Subcutaneous abdominal adipose tissue (tissue), 5 donors: ENCODE data around the gene RLN2.

Experiments used
- H3K27ac ChIP-seq: one replicate; pipeline ENCODE4 v1.7.0; 2013; ENCODE audit warnings: low read depth, mild to moderate bottlenecking, inconsistent platforms, low read length, moderate library complexity
- H3K27me3 ChIP-seq, 5 donors: one replicate each; pipeline ENCODE4 v1.7.0; 2013; ENCODE audit warnings: low read length in 5 of 5, inconsistent platforms in 1 of 5; ENCODE audit not compliant: control insufficient read depth in 5 of 5, insufficient read depth in 4 of 5
- H3K36me3 ChIP-seq, 5 donors: one replicate each; pipeline ENCODE4 v1.7.0; 2013; ENCODE audit warnings: low read length in 5 of 5; ENCODE audit not compliant: control insufficient read depth in 5 of 5, insufficient read depth in 5 of 5
- H3K4me1 ChIP-seq, 5 donors: one replicate each; pipeline ENCODE4 v1.7.0; 2013; ENCODE audit warnings: low read length in 5 of 5, mild to moderate bottlenecking in 3 of 5, moderate library complexity in 1 of 5; ENCODE audit not compliant: control insufficient read depth in 5 of 5, insufficient read depth in 5 of 5
- H3K4me3 ChIP-seq, 5 donors: one replicate each; pipeline ENCODE4 v1.7.0; 2013; ENCODE audit warnings: low read length in 5 of 5, low read depth in 1 of 5
- H3K9ac ChIP-seq, 5 donors: one replicate each; pipeline ENCODE4 v1.7.0; 2013; ENCODE audit warnings: low read length in 5 of 5, mild to moderate bottlenecking in 4 of 5, moderate library complexity in 3 of 5
- H3K9me3 ChIP-seq, 5 donors: one replicate each; pipeline ENCODE4 v1.7.0; 2013; ENCODE audit warnings: low read length in 5 of 5; ENCODE audit not compliant: control insufficient read depth in 5 of 5
- donor health status: healthy.
- donor health status: healthy.
- donor health status: healthy.
- donor health status: healthy.
- donor health status: healthy.

The RLN2 gene

DNA sequence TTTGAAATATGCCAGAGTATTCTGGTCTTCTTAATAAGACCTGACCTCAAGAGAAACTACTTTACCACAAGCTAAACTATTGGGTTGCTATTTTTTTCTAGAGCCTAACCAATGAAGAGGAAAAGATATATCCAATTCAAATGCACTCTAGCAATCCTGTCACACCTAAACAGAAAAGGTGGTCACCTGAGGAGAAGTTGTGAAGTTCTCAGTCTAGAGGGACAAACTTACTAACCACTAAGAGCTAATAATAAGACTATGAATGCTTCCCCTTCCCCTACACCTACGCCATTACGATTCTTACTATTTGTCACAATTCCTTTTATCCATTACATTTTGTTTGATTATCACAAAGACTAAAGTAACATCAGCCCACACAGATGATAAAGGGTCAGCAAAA is 29.7 kb downstream of the RLN2 start:
- Histone ChIP-seq H3K4me3 (no peak overlapping the region), H3K9me3 (no peaks in the 10 kb centered on the region), H3K4me1 (peaks cover 0 to under 1% (median 0%) of the 10 kb centered on the region in 5 donors), H3K36me3 (no peaks in the 10 kb centered on the region), H3K27ac (no peak overlapping the region), H3K9ac (no peak overlapping the region), H3K27me3 (no peaks in the 10 kb centered on the region)

DNA sequence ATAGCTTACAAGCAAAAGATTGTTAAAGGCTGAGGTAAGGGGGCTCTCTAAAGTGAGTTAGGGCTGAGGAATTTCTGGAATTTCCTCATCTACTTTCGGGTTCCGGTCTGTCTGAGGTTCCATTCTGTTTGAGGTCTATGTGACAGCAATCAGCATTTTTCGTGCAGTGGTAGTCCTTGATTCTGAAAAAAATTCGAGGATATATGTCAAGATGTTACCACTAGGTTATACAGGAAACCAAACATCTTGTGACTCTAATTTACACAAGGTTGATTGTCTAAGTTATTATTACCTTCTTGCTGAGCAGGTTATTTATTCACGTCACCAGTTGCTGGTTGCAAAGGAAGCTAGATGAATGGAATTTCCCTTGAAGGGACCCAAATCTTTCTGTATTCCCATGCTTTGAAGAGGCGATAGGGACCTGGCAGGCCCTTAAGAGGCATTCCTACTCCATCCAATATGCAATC is 35.2 kb downstream of the RLN2 start:
- no peaks in the 10 kb centered on the region for H3K27me3 ChIP-seq
- no peaks in the 10 kb centered on the region for H3K9me3 ChIP-seq
- no peak overlapping the region for H3K4me3 ChIP-seq
- H3K4me1 ChIP-seq: peaks cover 0 to 10% (median 0%) of the 10 kb centered on the region in 5 donors
- no peak overlapping the region for H3K9ac ChIP-seq
- H3K27ac ChIP-seq: no peak overlapping the region
- H3K36me3 ChIP-seq: no peaks in the 10 kb centered on the region

DNA sequence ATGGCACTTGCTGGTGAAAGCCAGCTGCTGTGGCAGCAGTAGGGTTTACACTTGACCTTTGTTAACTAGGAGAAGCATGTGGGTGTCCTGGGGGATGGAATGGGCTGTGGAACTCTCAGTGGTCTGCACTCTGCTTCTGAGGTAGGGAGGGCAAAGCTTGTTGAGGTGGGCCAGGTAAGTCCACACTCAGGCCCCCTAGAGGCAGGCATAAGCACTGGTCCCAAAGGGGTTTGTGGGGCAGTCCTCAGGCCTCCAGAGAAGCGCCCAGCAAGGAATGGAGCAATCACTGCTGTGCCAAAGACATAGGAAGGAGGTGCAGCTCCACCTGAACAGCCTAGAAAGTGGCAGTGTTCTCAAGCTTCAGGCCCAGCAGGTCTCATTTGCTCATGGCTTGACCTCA is 38.6 kb downstream of the RLN2 start:
- H3K27ac ChIP-seq: no peak overlapping the region

GRCh38 chr9:5264219-5264595 is 40.3 kb downstream of the RLN2 start:
- no peaks in the 10 kb centered on the region for H3K36me3 ChIP-seq
- no peaks in the 10 kb centered on the region for H3K27me3 ChIP-seq
- H3K27ac ChIP-seq: no peak overlapping the region
- peaks cover 0 to 2% (median 0%) of the 10 kb centered on the region in 5 donors for H3K9me3 ChIP-seq
- no peak overlapping the region for H3K4me3 ChIP-seq
- peaks cover 0 to 20% (median 13%) of the 10 kb centered on the region in 5 donors for H3K4me1 ChIP-seq
- no peak overlapping the region for H3K9ac ChIP-seq

More for the DNA sequence above, 38.6 kb downstream of the RLN2 start:
- Histone ChIP-seq H3K27me3 (no peaks in the 10 kb centered on the region), H3K36me3 (no peaks in the 10 kb centered on the region), H3K4me1 (peaks cover 0 to 20% (median 13%) of the 10 kb centered on the region in 5 donors), H3K9ac (no peak overlapping the region), H3K4me3 (no peak overlapping the region), H3K9me3 (no peaks in the 10 kb centered on the region)

DNA sequence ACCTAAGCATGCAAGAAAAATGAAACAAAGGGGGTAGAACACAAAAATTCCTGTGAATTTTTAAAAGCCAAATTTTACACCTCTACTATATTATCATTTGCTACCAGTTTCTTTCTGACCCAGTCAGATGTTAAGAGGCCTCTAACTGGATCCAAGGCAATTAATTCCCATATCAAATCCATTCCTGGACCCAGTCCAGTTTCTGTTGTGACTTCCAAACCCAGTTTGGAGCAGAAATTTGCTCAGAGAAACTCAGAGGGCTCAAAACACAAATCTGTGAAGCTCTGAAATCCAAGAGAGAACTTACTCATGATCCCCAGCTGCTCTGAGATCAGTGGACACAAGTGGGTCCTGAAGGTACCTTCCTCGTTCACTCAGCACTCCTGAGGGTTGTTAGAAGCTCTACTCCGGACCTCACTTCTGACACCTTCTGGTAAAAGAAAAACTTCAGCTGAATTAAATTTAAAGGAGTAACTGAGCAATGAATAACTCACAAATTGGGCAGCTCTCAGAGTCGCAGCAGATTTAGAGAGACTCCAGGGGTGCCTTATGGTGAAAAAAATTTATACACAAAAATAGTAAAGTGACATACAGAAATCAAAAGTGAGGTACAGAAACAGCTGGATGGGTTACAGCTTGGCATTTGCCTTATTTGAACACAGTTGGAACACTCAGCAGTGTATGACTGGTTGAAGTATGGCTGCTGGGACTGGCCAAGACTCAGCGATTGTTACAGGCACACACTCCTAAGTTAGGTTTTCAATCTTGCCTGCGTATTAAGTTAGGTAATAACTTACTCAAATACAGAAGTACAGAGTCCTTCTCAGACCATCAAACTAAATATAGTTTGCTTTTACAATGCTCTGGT is 40.9 kb downstream of the RLN2 start:
- no peak overlapping the region for H3K4me3 ChIP-seq

More for the DNA sequence above, 40.9 kb downstream of the RLN2 start:
- Histone ChIP-seq H3K27me3 (no peaks in the 10 kb centered on the region), H3K4me1 (peaks cover 0 to 20% (median 13%) of the 10 kb centered on the region in 5 donors), H3K9ac (no peak overlapping the region), H3K9me3 (peaks cover 0 to 2% (median 0%) of the 10 kb centered on the region in 5 donors), H3K36me3 (no peaks in the 10 kb centered on the region), H3K27ac (peak overlapping the region; percentile 52)
